ENCODE results near the gene GLYR1.

DNA sequence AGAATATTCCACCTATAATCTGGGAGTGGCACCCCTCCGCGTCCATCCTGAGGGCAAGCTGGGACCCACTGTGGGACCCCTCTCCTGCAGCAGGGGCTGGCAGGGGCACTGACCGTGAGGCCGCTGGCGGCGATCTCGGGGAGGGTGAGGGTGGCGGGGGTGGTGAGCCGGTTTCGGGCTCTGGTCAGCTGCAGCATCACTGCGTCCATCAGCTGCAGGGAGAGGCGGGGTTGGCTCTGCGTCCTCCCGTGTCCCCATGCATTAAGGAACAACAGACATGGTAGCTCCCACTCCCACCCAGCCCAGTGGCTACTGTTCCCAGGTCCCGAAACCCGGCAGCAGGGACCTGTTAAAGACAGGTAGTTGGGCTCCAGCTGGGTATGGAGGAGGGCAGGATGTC, 48.6 kb downstream of the GLYR1 start:
- TF ChIP-seq, protein P1, sequence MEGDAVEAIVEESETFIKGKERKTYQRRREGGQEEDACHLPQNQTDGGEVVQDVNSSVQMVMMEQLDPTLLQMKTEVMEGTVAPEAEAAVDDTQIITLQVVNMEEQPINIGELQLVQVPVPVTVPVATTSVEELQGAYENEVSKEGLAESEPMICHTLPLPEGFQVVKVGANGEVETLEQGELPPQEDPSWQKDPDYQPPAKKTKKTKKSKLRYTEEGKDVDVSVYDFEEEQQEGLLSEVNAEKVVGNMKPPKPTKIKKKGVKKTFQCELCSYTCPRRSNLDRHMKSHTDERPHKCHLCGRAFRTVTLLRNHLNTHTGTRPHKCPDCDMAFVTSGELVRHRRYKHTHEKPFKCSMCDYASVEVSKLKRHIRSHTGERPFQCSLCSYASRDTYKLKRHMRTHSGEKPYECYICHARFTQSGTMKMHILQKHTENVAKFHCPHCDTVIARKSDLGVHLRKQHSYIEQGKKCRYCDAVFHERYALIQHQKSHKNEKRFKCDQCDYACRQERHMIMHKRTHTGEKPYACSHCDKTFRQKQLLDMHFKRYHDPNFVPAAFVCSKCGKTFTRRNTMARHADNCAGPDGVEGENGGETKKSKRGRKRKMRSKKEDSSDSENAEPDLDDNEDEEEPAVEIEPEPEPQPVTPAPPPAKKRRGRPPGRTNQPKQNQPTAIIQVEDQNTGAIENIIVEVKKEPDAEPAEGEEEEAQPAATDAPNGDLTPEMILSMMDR (IDR thresholded peaks at IDR 0.05), result no peak
- no peak for TF ChIP-seq EZH2 (IDR thresholded peaks at IDR 0.05; ENCODE audit: borderline replicate concordance, insufficient read depth, low read depth, low read length, poor library complexity, severe bottlenecking)

All from B cell (primary cell).